Measurements from ENCODE around the gene CYP2R1.

CYP2R1 gene

GRCh38 chr11:14852571-14853177 lies 39.4 kb downstream of the CYP2R1 start:
- CTCF ChIA-PET: no interaction called here
- POLR2A ChIA-PET: no interaction called here
- no peak for TF ChIP-seq CTCF (IDR thresholded peaks at IDR 0.05; ENCODE audit: insufficient read depth, low read length, missing control alignments)
- no peak overlapping the region for H3K4me3 ChIP-seq (ENCODE audit: low read depth, low read length)
- no peak for DNase-seq (ENCODE audit: low read depth, low spot score)

GRCh38 chr11:14842002-14842401 lies 50.0 kb downstream of the CYP2R1 start:
- DNase-seq (ENCODE audit: low read depth, low spot score): no peak
- POLR2A ChIA-PET: no interaction called here
- CTCF ChIA-PET: no interaction called here
- H3K4me3 ChIP-seq (ENCODE audit: low read depth, low read length): no peak overlapping the region
- TF ChIP-seq CTCF (IDR thresholded peaks at IDR 0.05; ENCODE audit: insufficient read depth, low read length, missing control alignments): no peak

GRCh38 chr11:14835496-14836492 lies 56.2 kb downstream of the CYP2R1 start:
- no peak for DNase-seq (ENCODE audit: low read depth, low spot score)
- ChIA-PET CTCF (no interaction called here), POLR2A (no interaction called here)
- no peak overlapping the region for H3K4me3 ChIP-seq (ENCODE audit: low read depth, low read length)
- TF ChIP-seq CTCF (IDR thresholded peaks at IDR 0.05; ENCODE audit: insufficient read depth, low read length, missing control alignments): no peak
